Measurements from ENCODE around the gene DCX. TPM values are rescaled to one million over a fixed set of nuclear protein-coding genes. Genes with fewer than 3 reads are reported as not detected.

Gene DCX
- total RNA-seq, 1 experiment from 2014 or later = not detected

DNA sequence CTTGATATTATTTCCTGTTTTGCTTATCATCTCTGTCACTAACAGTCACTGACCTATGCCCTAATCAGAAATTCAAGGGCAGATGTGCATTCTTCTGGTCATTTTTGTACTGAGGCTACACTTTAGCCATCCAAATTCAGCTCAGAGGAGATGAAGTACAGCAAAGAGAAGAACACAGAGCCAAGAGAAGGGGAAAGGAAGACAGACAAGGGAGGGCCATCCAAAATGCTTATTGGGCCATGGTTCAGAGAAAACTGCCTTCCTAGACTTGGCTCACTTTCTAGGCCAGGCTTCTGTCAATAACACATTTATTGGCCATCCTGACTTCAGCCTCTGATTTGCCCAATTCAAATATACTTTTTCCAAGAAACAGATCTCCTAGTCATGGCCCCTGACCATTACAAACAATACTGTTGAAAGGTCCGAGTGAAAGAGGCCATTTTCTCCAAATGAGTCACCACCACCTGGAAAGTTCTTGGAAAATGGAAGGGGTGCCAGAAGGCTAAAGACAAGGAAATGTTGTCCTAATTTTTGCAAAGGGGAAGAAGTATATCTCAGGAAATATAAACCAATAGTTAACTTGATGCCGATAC, 56.4 kb downstream of the DCX start:
- no TSS peak for BruUV-seq (replicated peaks)
- Mint-ChIP-seq H3K27ac (ENCODE audit: unreplicated experiment) (no peak overlapping the region), H3K27me3 (ENCODE audit: unreplicated experiment) (no peaks in the 10 kb centered on the region), H3K36me3 (ENCODE audit: insufficient read depth, unreplicated experiment) (no peaks in the 10 kb centered on the region), H3K4me1 (ENCODE audit: low read depth, unreplicated experiment) (peaks cover 9% of the 10 kb centered on the region), H3K9me3 (ENCODE audit: low read depth, unreplicated experiment) (peaks cover 3% of the 10 kb centered on the region), H3K4me3 (ENCODE audit: low read depth, unreplicated experiment) (no peak overlapping the region)
- CTCF ChIA-PET = no interaction called here
- TF ChIP-seq, protein P1, sequence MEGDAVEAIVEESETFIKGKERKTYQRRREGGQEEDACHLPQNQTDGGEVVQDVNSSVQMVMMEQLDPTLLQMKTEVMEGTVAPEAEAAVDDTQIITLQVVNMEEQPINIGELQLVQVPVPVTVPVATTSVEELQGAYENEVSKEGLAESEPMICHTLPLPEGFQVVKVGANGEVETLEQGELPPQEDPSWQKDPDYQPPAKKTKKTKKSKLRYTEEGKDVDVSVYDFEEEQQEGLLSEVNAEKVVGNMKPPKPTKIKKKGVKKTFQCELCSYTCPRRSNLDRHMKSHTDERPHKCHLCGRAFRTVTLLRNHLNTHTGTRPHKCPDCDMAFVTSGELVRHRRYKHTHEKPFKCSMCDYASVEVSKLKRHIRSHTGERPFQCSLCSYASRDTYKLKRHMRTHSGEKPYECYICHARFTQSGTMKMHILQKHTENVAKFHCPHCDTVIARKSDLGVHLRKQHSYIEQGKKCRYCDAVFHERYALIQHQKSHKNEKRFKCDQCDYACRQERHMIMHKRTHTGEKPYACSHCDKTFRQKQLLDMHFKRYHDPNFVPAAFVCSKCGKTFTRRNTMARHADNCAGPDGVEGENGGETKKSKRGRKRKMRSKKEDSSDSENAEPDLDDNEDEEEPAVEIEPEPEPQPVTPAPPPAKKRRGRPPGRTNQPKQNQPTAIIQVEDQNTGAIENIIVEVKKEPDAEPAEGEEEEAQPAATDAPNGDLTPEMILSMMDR (IDR thresholded peaks at IDR 0.05; ENCODE audit: unreplicated experiment) = no peak
- DNase-seq = no peak
- intact Hi-C loops (cut with micrococcal nuclease; ENCODE audit: unreplicated experiment) = no loop called here

DNA sequence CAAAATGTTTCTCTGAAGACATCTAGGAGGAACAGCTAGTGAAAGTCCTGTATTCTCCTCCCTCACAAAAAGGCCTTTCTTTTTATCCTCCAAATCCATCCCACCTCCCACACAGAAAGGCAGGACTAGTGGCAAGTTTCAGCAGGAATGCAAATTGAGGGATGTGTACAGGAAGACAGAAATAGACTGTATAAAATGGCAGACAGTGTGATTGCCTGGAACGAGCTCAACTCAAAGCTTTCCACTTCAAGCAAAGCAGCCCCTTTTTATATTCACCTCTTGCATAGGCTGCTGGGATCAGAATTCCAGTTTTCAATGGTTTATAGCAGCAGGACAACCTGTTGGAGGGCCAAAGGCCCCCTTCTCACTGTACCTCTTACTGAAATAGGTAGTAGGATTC, 57.5 kb downstream of the DCX start:
- Mint-ChIP-seq H3K4me3 (ENCODE audit: low read depth, unreplicated experiment) (no peak overlapping the region), H3K9me3 (ENCODE audit: low read depth, unreplicated experiment) (peaks cover 6% of the 10 kb centered on the region), H3K4me1 (ENCODE audit: low read depth, unreplicated experiment) (peaks cover 9% of the 10 kb centered on the region), H3K27ac (ENCODE audit: unreplicated experiment) (no peak overlapping the region), H3K27me3 (ENCODE audit: unreplicated experiment) (no peaks in the 10 kb centered on the region), H3K36me3 (ENCODE audit: insufficient read depth, unreplicated experiment) (no peaks in the 10 kb centered on the region)
- BruUV-seq (replicated peaks) = no TSS peak
- no peak for DNase-seq
- CTCF ChIA-PET = no interaction called here
- intact Hi-C loops (cut with micrococcal nuclease; ENCODE audit: unreplicated experiment) = no loop called here
- TF ChIP-seq, protein P1 (IDR thresholded peaks at IDR 0.05; ENCODE audit: unreplicated experiment) = no peak

DNA sequence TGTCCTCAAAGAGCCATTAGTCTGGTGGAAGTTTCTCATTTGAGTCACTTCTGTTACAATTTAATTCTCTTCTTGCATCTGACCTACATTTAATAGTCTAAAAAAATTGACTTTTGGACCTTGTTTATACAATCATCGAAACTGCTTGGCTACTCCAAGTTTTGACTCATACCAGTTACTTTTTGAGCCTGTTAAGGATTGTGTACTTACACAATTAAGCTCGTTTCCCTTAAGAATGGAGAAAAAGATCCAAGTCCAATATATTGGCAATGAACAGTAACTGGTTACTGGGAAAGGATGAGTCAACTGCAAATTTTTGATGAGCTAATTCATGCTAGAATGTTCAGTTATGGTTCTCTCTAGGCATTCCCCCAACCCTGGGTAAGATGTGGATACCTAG, 58.2 kb downstream of the DCX start:
- no TSS peak for BruUV-seq (replicated peaks)
- H3K4me1 Mint-ChIP-seq (ENCODE audit: low read depth, unreplicated experiment) = peaks cover 9% of the 10 kb centered on the region
- intact Hi-C loops (cut with micrococcal nuclease; ENCODE audit: unreplicated experiment) = no loop called here
- H3K27ac Mint-ChIP-seq (ENCODE audit: unreplicated experiment) = no peak overlapping the region
- H3K36me3 Mint-ChIP-seq (ENCODE audit: insufficient read depth, unreplicated experiment) = no peaks in the 10 kb centered on the region
- H3K9me3 Mint-ChIP-seq (ENCODE audit: low read depth, unreplicated experiment) = peaks cover 6% of the 10 kb centered on the region
- no peaks in the 10 kb centered on the region for H3K27me3 Mint-ChIP-seq (ENCODE audit: unreplicated experiment)
- TF ChIP-seq, protein P1 (IDR thresholded peaks at IDR 0.05; ENCODE audit: unreplicated experiment) = no peak
- CTCF ChIA-PET = no interaction called here
- H3K4me3 Mint-ChIP-seq (ENCODE audit: low read depth, unreplicated experiment) = no peak overlapping the region
- DNase-seq = no peak

DNA sequence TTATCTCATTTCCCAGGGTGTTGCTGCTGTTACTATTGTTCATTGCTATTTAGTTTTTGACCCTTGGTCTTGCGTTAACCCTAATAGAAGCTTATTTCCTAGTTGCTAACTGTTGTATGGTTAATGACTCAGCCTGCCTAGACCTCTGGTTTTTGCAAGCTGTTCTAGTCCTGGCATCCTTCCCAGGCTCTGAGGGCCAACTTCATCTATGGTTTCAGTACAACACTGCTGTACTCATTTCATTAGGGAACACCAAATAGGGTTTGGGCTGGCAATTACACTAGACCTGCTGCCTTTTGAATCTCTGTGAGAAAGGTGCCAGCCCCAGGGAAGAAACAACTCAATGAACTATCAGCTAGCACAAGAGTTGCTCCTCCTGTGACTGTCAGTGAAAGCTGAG, 59.6 kb downstream of the DCX start:
- Mint-ChIP-seq H3K27ac (ENCODE audit: unreplicated experiment) (no peak overlapping the region), H3K36me3 (ENCODE audit: insufficient read depth, unreplicated experiment) (no peaks in the 10 kb centered on the region), H3K27me3 (ENCODE audit: unreplicated experiment) (no peaks in the 10 kb centered on the region), H3K4me1 (ENCODE audit: low read depth, unreplicated experiment) (peaks cover 9% of the 10 kb centered on the region), H3K4me3 (ENCODE audit: low read depth, unreplicated experiment) (no peak overlapping the region), H3K9me3 (ENCODE audit: low read depth, unreplicated experiment) (peaks cover 6% of the 10 kb centered on the region)
- DNase-seq = peak; percentile 16
- CTCF ChIA-PET = no interaction called here
- BruUV-seq (replicated peaks) = no TSS peak
- intact Hi-C loops (cut with micrococcal nuclease; ENCODE audit: unreplicated experiment) = no loop called here
- TF ChIP-seq, protein P1 (IDR thresholded peaks at IDR 0.05; ENCODE audit: unreplicated experiment) = no peak

Measured in Calu3 (cell line).